NT2/D1 (cell line): ENCODE measurements around the gene GTF3C6.

Source experiments
- DNase-seq: peaks from one replicate; pipeline ENCODE4 v3.0.0-alpha.2; 2011; ENCODE audit warnings: low read depth, low spot score
- H3K27me3 ChIP-seq: 2 replicates; pipeline ENCODE4 v1.6.0; 2011; ENCODE audit warnings: mild to moderate bottlenecking; ENCODE audit not compliant: insufficient read length, insufficient read depth
- H3K36me3 ChIP-seq: 2 replicates; pipeline ENCODE4 v1.6.1; 2011; ENCODE audit warnings: mild to moderate bottlenecking, low read length, mixed read lengths; ENCODE audit not compliant: insufficient read depth, insufficient read length
- H3K4me1 ChIP-seq: 2 replicates; pipeline ENCODE4 v1.5.1; 2011; ENCODE audit not compliant: insufficient read depth, insufficient read length
- H3K4me3 ChIP-seq: 2 replicates; pipeline ENCODE4 v1.5.1; 2011; ENCODE audit warnings: low read depth; ENCODE audit not compliant: insufficient read length
- H3K9ac ChIP-seq: 2 replicates; pipeline ENCODE4 v1.6.0; 2011; ENCODE audit warnings: low read depth; ENCODE audit not compliant: insufficient read length
- H3K9me3 ChIP-seq: 2 replicates; pipeline ENCODE4 v1.5.1; 2011; ENCODE audit warnings: mild to moderate bottlenecking, low read length; ENCODE audit not compliant: insufficient read depth
- SUZ12 ChIP-seq: IDR thresholded peaks from 2 replicates; pipeline ENCODE4 v1.6.1; 2011; ENCODE audit not compliant: insufficient read length, insufficient read depth; ENCODE audit errors: extremely low read depth
- YY1 ChIP-seq: IDR thresholded peaks from 2 replicates; pipeline ENCODE4 v1.6.1; 2011; ENCODE audit not compliant: insufficient read length, insufficient read depth
- ZNF274 ChIP-seq: IDR thresholded peaks from 2 replicates; pipeline ENCODE4 v1.6.1; 2011; ENCODE audit warnings: mild to moderate bottlenecking, low read depth, low read length

The GTF3C6 gene

DNA sequence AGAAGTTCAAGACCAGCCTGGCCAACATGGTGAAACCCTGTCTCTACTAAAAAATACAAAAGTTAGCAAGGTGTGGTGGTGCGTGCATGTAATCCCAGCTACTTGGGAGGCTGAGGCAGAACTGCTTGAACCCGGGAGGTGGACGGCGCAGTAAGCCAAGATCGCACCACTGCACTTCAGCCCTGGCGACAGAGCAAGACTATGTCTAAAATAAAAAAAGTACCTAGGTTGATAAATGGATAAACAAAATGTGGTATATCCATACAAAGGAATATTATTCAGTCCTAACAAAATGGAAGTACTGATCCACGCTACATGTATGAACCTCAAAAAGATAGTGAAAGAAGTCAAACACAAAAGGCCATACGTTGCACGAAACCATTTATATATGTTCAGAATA is 22.1 kb downstream of the GTF3C6 start:
- Histone ChIP-seq H3K4me3 (peak overlapping the region; percentile 94), H3K9ac (no peak overlapping the region)
- no peak for DNase-seq

GRCh38 chr6:110981202-110981600 is 22.7 kb downstream of the GTF3C6 start:
- Histone ChIP-seq H3K9me3 (peaks cover 8% of the 10 kb centered on the region; the same call in 1 of the 2 replicates), H3K4me1 (no peaks in the 10 kb centered on the region), H3K4me3 (peak overlapping the region; percentile 94), H3K27me3 (no peaks in the 10 kb centered on the region), H3K36me3 (peaks cover 29% of the 10 kb centered on the region), H3K9ac (peak overlapping the region; percentile 52)
- DNase-seq: no peak
- TF ChIP-seq ZNF274 (no peak), SUZ12 (no peak), YY1 (no peak)

More for the DNA sequence above, 22.1 kb downstream of the GTF3C6 start:
- Histone ChIP-seq H3K9me3 (peaks cover 8% of the 10 kb centered on the region; the same call in 1 of the 2 replicates), H3K27me3 (no peaks in the 10 kb centered on the region), H3K36me3 (peaks cover 24% of the 10 kb centered on the region), H3K4me1 (no peaks in the 10 kb centered on the region)
- TF ChIP-seq YY1 (no peak), ZNF274 (no peak), SUZ12 (no peak)

DNA sequence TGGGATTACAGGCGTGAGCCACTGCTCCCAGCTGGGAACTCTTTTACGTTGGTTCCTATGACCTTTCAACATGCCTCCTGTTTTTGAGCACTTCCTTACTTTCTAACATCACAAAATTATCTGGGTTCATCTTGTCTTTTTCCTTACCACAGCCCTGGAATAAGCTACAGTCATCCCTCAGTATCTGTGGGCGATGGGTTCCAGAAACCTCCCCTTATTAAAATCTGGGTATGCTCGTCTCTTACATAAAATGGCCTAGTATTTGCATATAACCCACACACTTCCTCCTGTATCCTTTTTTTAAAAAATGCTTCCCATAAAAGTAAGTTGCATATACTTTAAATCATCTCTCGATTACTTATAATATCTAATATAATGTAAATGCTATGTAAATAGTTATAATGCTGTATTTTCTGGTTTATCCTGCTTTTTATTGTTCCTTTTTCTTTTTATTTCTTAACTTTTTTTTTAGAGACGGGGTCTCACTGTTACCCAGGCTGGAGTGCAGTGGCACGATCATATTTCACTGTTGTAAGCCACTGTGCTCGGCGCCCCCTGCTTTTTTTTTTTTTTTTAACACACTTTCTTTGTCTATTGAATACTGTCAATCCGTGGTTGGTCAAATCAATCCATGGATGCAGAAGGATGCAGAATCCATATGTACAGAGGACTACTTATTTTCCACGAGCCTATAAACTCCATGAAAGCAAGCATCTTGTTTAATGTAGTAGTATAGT is 32.5 kb downstream of the GTF3C6 start:
- Histone ChIP-seq H3K4me3 (no peak overlapping the region), H3K36me3 (peaks cover 77% of the 10 kb centered on the region), H3K27me3 (no peaks in the 10 kb centered on the region), H3K4me1 (no peaks in the 10 kb centered on the region), H3K9ac (no peak overlapping the region), H3K9me3 (no peaks in the 10 kb centered on the region)
- TF ChIP-seq ZNF274 (no peak), YY1 (no peak), SUZ12 (no peak)
- DNase-seq: no peak

DNA sequence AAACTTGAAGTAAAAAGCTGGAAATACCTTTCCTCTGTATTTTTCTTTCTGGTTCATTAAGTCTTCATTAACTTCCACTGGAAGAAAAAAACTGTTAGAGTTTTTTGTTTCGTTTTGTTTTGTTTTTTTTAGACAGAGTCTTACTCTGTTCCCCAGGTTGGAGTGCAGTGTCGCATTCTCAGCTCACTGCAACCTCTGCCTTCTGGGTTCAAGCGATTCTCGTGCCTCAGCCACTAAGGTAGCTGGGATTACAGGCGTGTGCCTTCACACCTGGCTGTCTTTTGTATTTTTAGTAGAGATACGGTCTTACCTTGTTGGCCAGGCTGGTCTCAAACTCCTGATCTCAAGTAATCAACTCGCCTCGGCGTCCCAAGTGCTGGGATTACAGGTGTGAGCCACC is 38.2 kb downstream of the GTF3C6 start:
- Histone ChIP-seq H3K4me3 (no peak overlapping the region), H3K36me3 (peaks cover 77% of the 10 kb centered on the region), H3K9me3 (no peaks in the 10 kb centered on the region), H3K4me1 (no peaks in the 10 kb centered on the region), H3K27me3 (no peaks in the 10 kb centered on the region), H3K9ac (no peak overlapping the region)
- TF ChIP-seq ZNF274 (no peak), YY1 (no peak), SUZ12 (no peak)
- no peak for DNase-seq

DNA sequence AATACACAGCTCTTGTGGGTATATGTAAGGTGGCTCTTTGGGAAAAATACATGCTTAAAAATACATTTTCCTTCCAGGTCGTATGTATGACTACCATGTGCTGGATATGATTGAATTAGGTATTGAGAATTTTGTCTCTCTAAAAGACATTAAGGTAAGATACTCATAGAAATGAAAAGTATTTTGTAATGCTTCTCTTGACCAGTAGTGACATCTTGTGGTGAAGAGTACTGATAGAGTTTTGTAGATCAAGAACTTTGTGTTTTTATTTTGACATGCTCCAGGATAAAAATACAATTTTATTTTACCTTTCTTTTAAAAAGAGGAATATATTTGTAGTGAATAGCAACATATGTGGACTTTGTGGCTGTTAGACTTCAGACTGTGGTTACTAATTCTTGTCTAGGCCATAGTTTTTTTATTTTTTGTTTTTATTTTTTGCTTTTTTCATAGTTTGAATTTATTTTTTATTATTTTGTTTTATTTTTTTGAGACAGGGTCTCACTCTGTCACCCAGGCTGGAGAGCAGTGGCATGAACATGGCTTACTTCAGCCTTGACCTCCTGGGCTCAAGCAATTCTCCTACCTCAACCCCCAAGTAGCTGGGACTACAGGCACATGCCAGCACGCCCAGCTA is 41.2 kb downstream of the GTF3C6 start:
- no peak overlapping the region for H3K9ac ChIP-seq
- no peaks in the 10 kb centered on the region for H3K27me3 ChIP-seq
- H3K4me1 ChIP-seq: no peaks in the 10 kb centered on the region
- peaks cover 67% of the 10 kb centered on the region for H3K36me3 ChIP-seq
- DNase-seq: no peak
- no peak overlapping the region for H3K4me3 ChIP-seq
- TF ChIP-seq ZNF274 (no peak), SUZ12 (no peak), YY1 (no peak)
- H3K9me3 ChIP-seq: no peaks in the 10 kb centered on the region

GRCh38 chr6:111002350-111002749 is 43.8 kb downstream of the GTF3C6 start:
- Histone ChIP-seq H3K4me1 (no peaks in the 10 kb centered on the region), H3K9ac (no peak overlapping the region), H3K4me3 (no peak overlapping the region), H3K9me3 (no peaks in the 10 kb centered on the region), H3K27me3 (no peaks in the 10 kb centered on the region), H3K36me3 (peaks cover 63% of the 10 kb centered on the region)
- no peak for DNase-seq
- TF ChIP-seq YY1 (no peak), SUZ12 (no peak), ZNF274 (no peak)
